Posterior cingulate gyrus (tissue), 11 donors: ENCODE measurements around the gene CPA1.

ENCODE experiments used
- DNase-seq, 10 donors: peaks; one replicate each; pipeline versions ENCODE4 v3.0.0 to v3.0.0-alpha.2; 2020 to 2021; ENCODE audit warnings: mixed read lengths in 3 of 10
- intact Hi-C: fragments of 100-400 bp; cut with DNase I; formaldehyde crosslinking; loops from one replicate; pipeline ENCODE4 v1.15.1; 2023

Gene CPA1

DNA sequence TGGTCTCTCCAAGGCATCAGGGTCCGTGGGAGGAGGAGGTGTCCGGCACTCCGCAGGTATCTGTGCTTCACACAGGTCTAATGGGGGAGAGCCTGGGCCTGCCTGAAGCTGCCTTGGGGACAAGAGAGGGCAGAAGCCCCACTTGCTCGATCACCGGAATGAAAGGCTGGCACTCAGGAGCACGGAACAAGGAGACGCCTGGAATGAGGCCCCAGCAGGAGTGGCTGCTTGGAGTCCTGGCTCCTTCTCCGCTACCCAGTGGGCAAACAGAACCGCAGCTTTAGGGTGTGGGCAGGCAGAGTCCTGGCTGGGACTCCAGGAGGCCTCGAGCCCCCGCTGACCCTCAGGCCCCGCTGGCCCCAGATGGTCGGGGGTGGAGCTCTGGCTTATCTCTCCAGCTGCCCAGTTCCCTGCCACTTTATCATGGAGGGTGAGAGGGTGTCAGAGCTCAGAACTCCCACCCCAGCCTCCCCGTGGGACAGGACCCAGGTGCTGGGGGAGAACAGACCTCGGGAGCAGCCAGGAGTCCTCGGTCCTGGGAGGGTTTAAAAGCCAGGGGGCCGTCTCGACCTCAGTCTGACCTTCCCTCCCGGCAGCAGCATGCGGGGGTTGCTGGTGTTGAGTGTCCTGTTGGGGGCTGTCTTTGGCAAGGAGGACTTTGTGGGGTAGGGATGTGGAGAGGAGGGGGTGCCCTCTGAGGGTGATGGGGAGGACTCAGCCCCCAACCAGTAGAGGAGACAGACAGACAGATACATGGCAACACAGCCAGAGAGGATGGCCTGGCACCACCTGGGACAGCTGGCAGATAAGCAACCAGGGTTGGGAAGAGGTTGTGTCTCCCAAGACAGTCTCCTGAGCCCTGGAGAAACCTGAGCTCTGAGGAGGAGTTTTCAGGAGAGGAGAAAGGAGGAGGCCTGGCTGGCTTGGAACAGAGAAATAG, at the start of gene CPA1:
CPA1 (plus strand) TSS at position 574 of the 940 bp plus-strand sequence; CDS start at position 601, 27 bp downstream.
- intact Hi-C loops: no loop called here
- no peak for DNase-seq

DNA sequence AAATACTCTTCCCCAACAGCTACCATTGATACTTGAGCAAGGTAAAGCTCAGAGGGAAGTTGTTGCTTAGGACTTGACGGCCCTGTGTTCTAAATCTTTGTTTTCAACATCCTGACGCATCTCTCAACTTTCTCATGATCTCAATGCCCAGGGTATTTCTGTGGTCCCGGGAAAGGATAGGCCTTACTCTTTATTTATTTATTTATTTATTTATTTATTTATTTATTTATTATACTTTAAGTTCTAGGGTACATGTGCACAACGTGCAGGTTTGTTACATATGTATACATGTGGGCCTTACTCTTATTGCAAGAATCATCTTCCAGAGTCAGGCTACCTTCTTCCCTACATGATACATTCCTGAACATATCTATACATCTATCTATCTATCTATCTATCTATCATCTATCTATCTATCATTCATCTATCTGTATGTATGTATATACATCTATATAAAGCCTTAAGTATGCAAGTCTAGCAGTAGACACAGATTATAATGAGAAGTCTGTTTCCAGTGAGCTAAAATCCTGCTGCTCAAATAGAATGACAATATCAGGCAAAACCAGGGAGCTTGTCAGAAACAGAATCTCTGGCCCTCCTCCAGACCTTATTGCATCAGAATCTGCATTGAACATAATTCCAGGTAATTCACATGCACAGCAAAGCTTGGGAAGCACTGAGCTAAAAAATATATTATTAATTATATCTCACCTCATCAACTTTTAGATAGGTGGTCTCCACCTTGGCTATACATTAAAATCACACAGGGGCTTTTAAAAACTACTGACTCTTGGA, 47.8 kb upstream of the CPA1 start:
- no peak for DNase-seq
- intact Hi-C loops: no loop called here

DNA sequence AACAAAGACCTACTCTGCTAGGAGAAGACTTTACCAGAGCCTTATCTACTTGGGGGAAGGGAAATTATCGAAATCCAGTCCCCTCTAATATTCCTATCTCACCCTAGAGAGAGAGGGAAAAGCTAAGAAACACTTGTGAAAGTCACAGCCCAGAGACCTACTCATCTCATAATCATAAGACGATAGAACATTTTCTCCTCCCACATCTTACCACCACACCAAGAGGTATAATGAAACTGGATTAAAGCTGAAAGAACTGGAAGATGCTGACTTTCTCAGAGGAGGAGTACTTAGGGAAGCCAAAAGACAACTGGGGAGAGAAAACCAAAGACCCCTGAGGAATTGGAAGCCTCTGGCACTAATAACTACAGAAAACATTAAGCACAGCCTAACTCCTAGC, 46.5 kb upstream of the CPA1 start:
- intact Hi-C loops: no loop called here
- DNase-seq: no peak

DNA sequence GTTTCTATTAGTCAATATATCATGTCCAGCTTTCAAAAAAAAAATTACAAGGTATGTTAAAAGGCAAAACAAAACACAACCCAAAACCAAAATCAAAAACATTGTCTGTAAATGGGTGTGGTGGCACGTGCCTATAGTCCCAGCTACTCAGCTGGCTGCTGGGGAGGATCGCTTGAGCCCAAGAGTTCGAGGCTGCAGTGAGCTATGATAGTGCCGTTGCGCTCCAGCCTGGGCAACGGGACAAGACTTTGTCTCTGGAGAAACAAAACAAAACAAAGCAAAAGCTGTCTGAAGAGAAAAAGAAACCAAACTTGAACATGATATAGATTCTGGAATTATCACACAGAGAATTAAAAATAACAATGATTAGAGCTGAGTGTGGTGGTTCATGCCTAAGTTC, 46.0 kb upstream of the CPA1 start:
- no peak for DNase-seq
- intact Hi-C loops: no loop called here

DNA sequence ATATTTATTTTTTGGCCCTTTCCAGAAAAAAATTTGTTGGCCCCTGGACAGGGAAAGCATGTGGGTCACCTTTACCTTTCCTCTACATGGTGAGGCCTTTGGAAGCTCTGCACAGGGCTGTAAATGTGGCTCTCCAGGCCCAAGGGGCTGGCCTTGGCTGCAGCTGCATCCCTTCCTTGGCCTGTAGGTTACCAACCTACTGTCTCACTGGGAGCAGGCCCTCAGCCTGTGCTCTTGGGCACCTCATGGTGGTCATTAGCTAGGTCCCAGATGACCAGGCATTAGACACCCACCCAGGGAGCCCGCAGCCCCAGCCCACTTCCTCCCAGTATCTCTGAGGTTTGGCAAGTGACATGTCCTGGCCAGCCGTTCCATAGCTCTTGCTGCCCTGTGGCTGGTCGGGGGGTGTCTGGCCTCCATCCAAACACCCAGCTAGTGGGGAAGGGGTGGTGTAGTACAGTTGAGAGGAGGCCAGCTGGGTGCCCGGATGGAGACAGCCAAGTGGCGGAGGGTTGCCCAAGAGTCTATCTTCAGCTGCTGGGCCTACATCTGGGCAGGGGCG, 42.8 kb upstream of the CPA1 start:
- intact Hi-C loops: no loop called here
- no peak for DNase-seq

DNA sequence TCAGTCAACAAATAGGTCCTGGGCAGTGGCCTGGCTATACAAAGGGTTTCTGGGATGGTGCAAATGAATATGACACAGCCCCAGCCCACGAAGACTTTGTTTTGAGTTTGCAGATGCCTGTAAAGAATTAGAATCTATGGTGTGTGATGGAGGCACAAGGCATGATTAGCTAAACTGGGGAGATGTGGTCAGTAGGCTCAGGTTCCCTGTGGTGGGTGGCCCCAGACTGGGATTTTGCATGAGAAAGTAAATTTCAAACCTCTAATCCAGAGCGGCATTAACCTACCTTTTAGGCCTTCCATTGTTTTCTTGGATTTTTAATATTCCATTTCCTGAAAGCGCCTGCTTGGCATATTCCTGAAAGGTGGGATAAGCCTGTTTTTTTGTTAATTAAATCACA, 42.1 kb upstream of the CPA1 start:
- no peak for DNase-seq
- intact Hi-C loops: no loop called here

DNA sequence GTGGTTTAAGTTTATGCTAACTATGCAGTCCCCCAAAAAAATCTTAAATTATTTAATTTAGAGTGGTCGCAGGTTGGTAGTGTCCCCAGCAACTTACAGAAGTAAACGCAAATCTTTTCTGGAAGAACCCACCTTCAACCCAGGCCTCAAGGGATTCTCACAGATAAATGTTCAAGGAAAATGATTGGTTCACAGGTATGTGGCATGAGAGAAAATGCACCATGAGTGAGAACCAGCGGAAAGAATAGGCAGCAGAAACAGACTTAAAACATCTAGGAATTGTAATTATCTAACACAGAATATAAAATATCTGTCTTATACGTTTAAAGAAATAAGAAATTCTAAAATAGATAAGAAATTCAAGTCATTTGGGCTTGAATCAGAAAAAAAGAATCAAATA, 38.4 kb upstream of the CPA1 start:
- intact Hi-C loops: no loop called here
- no peak for DNase-seq

DNA sequence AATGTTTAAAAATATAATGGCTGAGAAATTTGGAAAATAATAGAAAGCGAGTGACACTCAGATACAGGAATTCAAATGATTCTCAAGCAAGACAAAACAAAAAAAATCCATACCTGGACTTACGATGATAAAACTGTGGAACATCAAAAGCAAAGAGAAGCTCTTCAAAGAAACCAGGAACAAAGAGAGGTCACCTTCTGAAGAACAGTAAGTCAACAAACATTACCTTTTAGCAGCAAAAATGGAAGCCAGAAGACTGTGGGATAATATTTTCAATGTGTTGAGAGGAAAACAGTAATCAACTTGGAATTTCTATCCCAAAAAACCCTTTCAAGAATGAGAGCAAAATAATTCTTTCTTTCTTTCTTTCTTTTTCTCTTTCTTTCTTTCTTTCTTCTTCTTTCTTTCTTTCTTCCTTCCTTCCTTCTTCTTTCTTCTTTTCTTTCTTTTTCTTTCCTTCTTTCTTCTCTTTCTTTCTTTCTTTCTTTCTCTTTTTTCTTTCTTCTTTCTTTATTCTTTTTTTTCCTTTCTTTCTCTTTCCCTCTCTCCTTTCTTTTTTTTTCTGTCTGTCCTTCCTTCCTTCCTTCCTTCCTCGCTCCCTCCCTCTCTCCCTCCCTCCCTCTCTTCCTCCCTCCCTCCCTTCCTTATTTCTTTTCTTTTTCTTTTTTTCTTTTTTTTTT, 37.5 kb upstream of the CPA1 start:
- intact Hi-C loops: no loop called here
- DNase-seq: no peak

DNA sequence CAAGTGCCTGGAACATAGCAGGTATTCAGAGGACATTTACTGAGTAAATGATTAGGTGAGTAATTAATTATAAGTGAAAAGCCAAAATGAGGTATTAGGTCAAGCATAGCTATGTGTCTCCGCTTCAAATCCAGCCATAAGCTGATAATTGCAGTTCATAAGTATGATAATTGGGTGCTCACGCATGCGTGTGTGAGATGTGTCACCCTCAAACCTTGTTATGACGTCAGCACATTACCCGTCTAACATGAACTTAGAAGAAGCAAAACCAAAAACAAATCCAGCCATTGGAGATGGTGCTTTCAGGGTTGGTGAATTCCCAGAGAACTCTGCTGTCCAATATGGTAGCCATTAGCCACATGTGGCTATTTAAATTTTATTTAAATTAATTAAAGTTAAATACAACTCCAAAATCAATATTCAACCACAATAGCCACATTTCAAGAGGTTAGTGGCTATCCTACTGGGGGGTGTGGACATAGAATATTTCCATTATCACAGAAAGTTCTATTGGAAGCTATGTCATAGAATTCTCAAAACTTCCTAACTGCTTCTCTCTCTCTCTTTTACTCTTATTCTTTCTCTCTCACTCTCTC, 35.9 kb upstream of the CPA1 start, which contains the start of gene CPA5:
CPA5 (plus strand) TSS at position 546 of the 596 bp plus-strand sequence. CDS start 1,670 bp downstream, outside the sequence.
- intact Hi-C loops: no loop called here
- no peak for DNase-seq

DNA sequence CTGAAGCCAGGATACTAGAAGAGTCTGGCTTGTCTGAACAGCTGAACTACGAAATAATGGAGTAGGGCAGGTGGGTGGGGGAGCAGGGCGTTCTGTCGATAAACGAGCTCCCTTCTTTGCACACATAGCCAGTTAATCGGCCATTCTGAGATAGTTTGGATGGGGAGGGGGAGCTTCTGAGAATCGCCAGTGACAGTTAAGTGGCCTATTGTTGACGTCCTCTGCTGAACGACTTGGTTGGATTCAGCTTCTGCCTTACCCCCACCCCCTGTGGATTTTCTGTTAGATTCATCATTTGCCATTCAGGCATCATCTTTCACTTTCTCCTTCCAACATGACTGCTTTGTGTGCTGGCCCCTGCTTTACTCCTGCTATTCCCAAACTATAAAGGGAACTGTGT, 35.2 kb upstream of the CPA1 start:
- intact Hi-C loops: no loop called here
- DNase-seq: no peak

DNA sequence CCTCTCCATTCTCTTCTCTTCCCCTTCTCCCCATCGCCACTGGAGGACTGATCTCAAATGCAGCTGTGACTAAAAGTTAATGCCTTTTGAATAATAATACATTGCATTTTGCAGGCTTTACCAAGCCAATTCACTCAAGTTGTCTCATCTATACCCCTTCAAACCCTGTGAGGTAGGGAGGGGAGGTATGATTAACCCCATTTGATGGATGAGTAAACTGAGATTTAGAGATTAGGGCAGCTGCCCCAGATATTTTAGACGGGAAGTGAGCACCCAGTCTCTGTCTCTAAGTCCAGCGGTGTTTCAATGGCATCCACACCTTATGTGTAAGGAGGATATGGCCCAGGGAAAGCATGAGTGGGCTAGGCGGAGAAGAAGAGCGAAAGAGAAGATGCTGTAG, 34.6 kb upstream of the CPA1 start:
- DNase-seq: no peak
- intact Hi-C loops: no loop called here

DNA sequence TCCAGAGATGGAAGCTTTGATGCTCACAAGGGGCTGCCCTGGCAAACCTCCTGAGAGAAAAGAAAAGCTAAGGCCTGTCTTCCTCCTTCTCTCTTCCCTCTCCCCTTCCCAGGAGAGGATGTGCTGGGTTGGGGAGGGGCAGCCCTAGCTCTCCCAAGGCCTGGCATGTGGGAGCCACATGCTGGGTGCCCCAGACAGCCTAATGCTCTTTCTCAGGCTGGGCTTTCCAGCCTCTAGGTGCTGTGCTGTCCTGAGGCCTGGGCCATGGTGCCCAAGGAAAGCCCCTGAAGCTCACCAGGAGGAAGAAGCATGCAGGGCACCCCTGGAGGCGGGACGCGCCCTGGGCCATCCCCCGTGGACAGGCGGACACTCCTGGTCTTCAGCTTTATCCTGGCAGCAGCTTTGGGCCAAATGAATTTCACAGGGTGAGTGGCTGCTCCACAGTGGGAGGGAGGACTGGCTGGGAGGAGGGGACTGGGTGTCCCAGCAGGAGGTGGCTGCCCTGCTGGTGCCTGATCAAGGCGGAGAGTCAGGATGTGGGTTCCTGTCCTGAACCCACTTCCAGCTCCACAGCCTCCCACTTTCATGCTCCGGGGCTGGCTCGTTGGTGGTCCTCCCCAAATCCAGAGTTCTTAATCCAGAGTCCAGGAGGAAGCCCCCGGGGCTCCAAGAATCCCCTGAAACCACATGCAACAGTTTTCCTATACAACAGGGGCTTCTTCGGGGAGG, 34.0 kb upstream of the CPA1 start:
- intact Hi-C loops: no loop called here
- DNase-seq: peak in 1 of 10 donors; percentile 66

DNA sequence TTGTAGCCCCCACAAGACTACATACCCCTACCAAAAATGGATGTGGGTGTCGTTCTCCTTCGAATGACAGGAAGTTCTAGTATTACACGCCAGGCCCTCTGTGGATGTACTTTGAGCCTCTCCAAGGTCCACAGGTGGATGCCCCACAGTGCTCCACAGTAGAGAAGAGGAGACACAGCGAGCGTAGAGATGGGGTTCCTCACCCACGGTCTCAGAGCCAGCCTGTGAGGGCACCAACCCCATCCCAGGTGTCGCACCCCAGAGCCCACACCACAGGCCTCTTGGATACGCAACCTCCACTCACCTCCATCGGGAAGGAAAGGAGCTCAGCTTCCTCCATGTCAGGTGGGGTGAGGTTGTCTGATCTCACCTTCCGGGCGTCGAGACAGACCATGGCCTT, 33.4 kb upstream of the CPA1 start:
- intact Hi-C loops: no loop called here
- DNase-seq: peak in 1 of 10 donors; percentile 67

DNA sequence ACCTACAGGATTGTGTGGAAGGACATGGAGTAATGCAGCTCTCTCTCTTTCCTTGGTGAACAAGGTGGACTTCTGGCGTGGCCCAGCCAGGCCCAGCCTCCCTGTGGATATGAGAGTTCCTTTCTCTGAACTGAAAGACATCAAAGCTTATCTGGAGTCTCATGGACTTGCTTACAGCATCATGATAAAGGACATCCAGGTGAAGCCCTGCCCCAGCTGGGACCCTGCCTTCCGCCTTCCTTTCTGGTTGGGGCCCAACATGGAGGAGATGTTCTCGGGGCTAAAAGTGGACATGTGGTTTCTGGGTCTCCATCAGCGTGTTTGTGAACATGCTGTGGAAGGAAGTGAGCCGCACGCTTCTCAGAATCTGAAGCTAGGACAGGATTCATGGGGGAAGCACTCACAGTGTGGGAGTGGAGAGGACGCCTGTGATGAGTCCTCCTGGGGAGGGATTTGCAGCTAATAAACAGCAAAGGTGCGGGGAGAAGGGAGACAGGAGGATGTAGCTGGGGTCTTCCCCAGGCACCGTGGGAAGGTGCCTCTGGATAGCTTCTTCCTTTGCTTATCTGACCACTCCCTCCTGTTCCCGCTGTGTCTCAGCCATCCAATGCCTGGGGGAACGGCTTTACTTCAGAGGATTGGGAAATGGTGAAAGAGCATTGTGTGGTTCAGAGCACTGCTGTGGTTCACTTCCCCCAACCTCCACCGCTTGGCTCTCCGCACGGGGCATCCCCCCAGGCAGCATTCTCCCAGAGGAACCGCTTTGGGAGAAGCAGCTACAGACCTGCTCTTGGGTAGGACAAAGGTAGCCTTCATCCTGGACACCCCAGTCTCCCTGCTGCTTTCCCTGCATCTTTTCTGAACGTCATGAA, 30.1 kb upstream of the CPA1 start:
- intact Hi-C loops: no loop called here

DNA sequence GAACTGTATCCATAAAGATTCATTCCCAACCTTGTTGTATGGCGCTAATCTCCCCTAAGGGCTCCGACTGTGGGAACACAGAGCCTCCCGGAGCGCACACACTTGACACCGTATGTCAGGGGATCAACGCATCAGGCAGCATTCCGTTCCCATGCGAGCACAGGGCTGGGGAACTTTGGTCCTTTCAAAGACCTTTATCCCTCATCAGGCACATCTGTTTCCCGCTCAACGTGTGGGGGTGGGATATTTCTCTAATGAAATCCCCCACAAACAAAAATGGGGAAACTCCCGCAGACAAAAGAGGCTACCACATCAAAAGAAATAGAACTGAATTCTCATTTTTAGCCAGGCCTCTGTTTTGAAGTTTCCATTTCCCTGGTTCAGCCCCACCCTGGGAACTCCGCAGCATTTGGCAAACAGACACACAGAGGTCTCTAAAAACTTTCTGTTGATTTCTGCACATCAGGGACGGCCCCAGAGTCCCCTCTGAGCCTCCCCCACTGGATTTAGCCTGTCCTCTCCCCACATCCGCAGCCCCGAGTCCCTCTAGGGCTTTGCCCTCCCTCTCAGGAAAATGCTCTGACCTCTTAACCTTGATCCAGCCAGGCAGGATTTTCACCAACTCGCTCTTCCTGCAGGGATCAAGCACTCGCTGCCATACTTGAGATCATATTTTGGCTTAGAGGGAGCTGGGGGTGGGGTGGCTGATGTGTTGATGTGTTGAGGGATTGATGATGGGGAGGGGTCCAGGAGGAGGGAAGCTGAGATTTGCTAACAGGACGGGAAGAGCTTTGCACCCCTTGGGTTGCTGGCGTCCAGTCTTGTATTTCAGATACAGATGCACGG, 29.1 kb upstream of the CPA1 start:
- intact Hi-C loops: no loop called here
- peak in 1 of 10 donors; percentile 24 for DNase-seq

More for the DNA sequence above, 30.1 kb upstream of the CPA1 start:
- peak in 1 of 10 donors; percentile 67 for DNase-seq

DNA sequence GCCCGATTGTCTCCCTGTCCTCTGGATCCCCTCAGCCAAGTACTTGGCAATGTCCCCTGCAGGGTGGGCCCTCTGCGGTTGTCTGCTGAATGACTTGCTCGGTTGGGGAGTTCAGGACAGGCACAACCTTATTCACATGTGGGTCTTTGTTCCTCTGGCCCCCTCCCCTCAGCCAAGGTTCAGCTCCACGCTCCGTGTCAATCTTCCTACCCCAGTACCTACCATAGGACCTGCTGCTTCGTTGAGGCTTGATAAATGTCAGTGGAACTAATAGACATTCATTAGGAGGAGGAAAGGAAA, 28.6 kb upstream of the CPA1 start:
- intact Hi-C loops: no loop called here
- DNase-seq: peak in 1 of 10 donors; percentile 18

DNA sequence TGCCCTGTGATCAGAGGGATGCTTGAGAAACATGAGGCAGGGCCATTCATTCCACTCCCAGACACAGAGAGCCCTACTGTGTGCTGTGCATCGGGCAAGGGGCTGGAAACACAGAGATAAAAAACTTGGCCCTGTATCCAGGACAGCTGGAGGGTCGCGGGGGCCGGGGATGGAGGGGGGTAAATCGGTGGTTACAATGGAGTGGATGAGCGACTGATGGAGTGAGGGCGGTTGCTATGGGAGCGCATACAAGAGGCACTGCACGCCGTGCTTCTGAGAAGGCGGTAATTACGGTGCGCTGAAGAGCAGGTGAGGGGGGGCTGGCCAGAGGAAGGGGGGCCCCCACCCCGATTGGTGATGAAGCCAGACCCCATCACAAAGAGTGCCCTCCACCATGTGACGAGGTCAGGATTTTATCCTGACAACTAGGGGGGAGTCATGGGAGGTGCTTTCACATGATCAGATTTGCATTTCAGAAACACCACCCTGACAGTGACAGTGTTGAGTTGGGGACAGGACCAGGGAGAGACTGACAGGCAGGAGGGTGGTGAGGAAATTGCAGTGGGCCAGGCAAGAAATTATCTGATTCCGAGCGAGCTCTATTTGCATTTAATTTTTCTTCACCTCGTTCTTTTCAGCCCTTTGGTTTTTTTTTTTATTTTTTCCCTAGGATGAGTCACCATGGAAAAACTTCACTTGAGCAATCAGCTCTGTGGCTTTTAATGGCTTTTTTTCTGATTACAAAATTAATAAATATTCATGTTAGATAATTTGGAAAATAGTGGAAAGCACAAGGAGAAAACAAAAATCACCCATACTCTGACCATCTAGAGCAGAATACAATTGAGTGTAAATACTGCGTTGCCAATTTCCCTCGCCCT, 27.9 kb upstream of the CPA1 start:
- intact Hi-C loops: no loop called here
- peak in 3 of 10 donors; percentile 21 to 88 (median 88) for DNase-seq
